Left cardiac atrium (tissue), 4 donors: ENCODE measurements around the gene CPTP. TPM values are rescaled to one million over a fixed set of nuclear protein-coding genes. Genes with fewer than 3 reads are reported as not detected.
"Not testable (repeated sequence)": the region's sequence is repeated elsewhere in the genome, so short reads cannot be mapped to it uniquely, and the experiment has no call there.

Experiments
- ATAC-seq, 2 donors: fragments of 200-7000 bp; cut with Tn5 transposase; one replicate each; pipeline ENCODE4 v1.9.1; 2020; ENCODE audit warnings: mild to moderate bottlenecking in 2 of 2, moderate library complexity in 2 of 2
- DNase-seq: peaks from one replicate; pipeline ENCODE4 v3.0.0-alpha.2; 2020
- intact Hi-C, 2 donors: fragments of 100-400 bp; cut with DNase I; formaldehyde crosslinking; loops; one replicate each; pipeline versions ENCODE4 v1.14.1 to v1.15.1; 2022 to 2023
- total RNA-seq, 2 donors: library from RNA; stranded (reverse); fragmentation: NEBNext Ultra II Directional; extraction: Animal tissue kit (Norgen Biotek cat#: 25700); gene quantifications; one replicate each; pipeline ENCODE4 v1.2.1, GENCODE V29; 2021
- donor health status: DM: no; HTN: yes; CAD: no.
- donor health status: DM: no; HTN: yes; CAD: no; lungs with severe emphysema.
- donor health status: DM: yes; HTN: yes; CAD: no.
- donor health status: Dilated cardiomyopathy.

The CPTP gene
- total RNA-seq, 2 donors from 2014 or later, result 31.8 to 32.5 TPM

DNA sequence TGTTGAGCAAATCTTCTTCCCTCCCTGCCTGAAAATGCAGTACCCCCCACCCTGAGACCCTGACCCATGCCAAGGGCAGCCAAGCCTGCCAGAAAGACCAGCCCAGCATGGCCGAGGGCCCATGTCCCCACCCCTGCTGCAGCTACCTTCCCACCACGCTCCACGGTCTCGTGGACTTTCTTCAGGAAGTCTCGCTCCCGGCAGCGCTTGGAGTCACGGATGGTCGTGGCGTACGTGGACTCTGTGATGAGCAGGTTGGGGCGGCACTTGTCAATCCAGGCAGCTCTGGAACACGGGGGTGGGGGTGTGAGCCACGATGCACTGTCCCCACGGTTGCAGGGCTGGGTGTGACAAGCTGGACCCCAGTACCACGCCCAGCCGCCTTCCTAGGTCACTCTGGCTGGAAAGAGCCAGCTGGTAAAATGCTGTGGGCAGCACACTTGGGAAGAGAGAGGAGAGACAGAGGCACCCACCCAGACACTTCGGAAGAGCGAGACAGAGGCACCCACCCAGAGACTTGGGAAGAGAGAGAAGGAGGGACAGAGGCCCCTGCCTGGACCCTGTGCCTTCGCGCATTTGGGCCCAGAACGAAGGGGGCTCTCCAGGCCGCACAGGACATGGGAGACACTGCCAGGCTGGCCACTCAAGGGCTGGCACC lies 9.8 kb upstream of the CPTP start:
- no peak for DNase-seq
- intact Hi-C loops, result no loop called here
- ATAC-seq, result no peak

GRCh38 chr1:1315435-1315954 lies 9.1 kb upstream of the CPTP start:
- ATAC-seq, result no peak
- intact Hi-C loops, result no loop called here
- no peak for DNase-seq

- ATAC-seq, intact Hi-C loops, DNase-seq: not testable (repeated sequence)
Measured at GRCh38 chr1:1316199-1316598, 8.4 kb upstream of the CPTP start.

GRCh38 chr1:1317420-1317819 lies 7.2 kb upstream of the CPTP start:
- DNase-seq, result no peak
- intact Hi-C loops, result no loop called here
- no peak for ATAC-seq

- peak; percentile 88 for DNase-seq
- peak; percentile 64 to 84 for ATAC-seq
- intact Hi-C loops, result no loop called here
Measured at GRCh38 chr1:1318131-1318652, 6.4 kb upstream of the CPTP start.

DNA sequence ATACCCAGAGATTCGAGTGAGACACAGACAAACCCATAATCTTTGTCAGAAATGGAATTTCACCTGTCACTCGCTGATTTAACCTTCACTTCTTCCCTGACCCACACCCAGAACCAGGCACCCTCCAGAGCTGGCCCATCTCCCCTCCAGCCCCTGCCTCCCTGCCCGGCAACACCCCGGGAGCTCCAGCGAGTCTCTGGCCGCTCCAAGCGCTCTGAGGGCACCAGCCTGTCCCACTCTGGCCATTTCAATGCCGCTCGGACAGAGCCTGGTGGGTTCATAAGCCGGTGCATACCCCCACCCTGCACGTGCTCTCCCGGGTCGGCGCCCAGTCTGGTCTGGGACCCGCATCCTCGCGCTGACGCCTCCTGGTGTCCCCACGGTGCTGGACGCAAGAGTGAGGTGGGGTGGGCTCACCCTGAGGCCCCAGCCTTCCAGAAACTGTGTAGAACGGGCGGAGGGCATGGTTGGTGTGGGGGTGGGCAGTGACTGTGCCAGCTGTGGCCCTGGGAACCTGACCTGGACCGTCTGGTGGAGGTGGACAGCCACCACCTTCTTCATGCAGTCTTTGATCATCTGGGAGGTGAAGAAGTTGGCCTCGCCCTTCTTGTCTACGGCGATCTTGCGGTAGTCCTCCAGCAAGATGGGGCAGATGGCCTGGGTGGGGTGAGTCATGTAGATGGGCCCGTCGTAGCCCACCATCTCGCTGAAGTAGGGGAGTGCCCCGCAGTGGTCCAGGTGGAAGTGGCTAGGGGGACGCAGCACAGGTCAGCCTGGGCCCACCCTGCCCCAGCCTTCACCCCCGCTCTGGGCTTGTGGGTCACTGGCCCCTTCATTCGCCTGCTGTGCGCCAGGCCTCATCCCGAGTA lies 5.6 kb upstream of the CPTP start:
- no peak for ATAC-seq
- DNase-seq, result no peak
- intact Hi-C loops, result no loop called here

GRCh38 chr1:1319646-1319941 lies 5.0 kb upstream of the CPTP start:
- no peak for ATAC-seq
- DNase-seq, result no peak

GRCh38 chr1:1320666-1321448 lies 3.7 kb upstream of the CPTP start:
- DNase-seq, result no peak
- ATAC-seq, result no peak
- intact Hi-C loops, result no loop called here

More at GRCh38 chr1:1319646-1319941, 5.0 kb upstream of the CPTP start:
- intact Hi-C loops, result no loop called here

- intact Hi-C loops, result no loop called here
- ATAC-seq (no peak), DNase-seq (no peak)
Measured at GRCh38 chr1:1321477-1321876, 3.1 kb upstream of the CPTP start.

DNA sequence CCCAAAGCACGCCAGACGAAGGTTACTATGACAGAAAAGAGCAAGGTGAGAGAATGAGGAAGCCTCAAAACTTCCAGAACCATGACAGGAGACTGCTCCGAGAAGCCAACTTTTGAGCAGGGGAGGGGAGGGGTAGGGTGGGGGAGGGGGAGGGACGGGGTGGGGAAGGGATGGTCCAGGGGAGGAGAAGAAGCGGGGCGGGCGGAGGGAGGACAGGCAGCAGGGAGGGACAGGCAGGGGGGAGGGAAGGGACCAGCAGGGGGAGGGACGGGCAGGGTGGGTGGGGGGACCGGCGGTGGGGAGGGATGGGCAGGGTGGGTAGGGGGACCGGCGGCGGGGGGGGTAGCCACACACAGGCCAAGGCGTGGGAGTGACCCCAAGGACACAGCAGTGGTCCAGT lies 2.2 kb upstream of the CPTP start:
- no peak for ATAC-seq
- intact Hi-C loops, result no loop called here
- DNase-seq, result no peak

GRCh38 chr1:1322952-1323351 lies 1.6 kb upstream of the CPTP start:
- intact Hi-C loops, result no loop called here
- no peak for ATAC-seq
- no peak for DNase-seq

DNA sequence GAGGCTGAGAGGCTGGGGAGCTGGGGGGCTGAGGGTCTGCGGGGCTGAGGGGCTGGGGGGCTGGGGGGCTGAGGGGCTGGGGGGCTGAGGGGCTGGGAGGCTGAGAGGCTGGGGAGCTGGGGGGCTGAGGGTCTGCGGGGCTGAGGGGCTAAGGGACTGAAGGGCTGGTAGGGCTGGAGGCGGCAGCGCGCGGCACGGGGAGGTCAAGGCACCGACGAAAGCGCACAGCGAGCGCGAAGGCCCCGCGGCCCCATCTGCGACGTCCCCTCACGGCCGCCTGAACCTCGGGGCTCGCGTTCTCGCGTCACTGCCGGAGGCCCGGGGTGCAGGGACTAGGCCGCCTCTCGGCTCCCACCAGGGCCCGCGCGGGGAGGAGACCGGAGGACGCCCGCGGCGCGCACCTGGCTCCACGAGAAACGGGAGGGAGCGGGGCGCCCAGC lies 498 bp upstream of the CPTP start:
- ATAC-seq (no peak), DNase-seq (no peak)
- intact Hi-C loops, result no loop called here

GRCh38 chr1:1325288-1326074 lies 879 bp downstream of the CPTP start:
- intact Hi-C loops, result no loop called here
- peak in 1 of 2 donors; percentile 38 for ATAC-seq
- no peak for DNase-seq

DNA sequence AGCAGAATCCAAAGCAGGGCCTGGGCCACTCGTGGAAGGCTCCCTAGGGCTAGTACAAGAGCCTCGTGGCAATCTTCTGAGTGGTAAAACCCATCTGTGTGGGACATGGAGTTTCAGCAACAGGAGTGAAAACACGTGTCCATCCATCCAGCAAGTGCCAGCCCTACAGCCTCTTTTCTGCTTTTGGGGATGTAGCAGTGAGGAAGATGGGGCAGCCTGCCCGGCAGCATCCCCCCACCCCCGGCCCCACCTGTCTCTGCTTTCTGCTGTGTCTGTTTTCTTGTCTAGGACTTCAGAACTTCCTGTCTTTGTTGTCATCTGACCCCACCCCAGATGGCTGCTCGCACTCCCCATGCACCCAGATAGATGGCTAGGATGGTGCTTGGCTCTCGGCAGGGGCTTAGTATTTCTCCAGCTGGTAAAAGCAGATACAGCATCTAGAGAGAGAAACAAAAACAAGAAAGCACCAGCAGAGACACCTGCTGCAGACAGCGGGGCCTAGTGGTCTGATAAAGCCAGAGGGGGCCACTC lies 1.5 kb downstream of the CPTP start:
- ATAC-seq, result no peak
- intact Hi-C loops, result no loop called here
- no peak for DNase-seq

GRCh38 chr1:1327291-1327690 lies 2.7 kb downstream of the CPTP start:
- intact Hi-C loops, result no loop called here
- DNase-seq (no peak), ATAC-seq (no peak)

- ATAC-seq, result no peak
- intact Hi-C loops, result no loop called here
- no peak for DNase-seq
Measured at GRCh38 chr1:1328254-1328653, 3.7 kb downstream of the CPTP start.

DNA sequence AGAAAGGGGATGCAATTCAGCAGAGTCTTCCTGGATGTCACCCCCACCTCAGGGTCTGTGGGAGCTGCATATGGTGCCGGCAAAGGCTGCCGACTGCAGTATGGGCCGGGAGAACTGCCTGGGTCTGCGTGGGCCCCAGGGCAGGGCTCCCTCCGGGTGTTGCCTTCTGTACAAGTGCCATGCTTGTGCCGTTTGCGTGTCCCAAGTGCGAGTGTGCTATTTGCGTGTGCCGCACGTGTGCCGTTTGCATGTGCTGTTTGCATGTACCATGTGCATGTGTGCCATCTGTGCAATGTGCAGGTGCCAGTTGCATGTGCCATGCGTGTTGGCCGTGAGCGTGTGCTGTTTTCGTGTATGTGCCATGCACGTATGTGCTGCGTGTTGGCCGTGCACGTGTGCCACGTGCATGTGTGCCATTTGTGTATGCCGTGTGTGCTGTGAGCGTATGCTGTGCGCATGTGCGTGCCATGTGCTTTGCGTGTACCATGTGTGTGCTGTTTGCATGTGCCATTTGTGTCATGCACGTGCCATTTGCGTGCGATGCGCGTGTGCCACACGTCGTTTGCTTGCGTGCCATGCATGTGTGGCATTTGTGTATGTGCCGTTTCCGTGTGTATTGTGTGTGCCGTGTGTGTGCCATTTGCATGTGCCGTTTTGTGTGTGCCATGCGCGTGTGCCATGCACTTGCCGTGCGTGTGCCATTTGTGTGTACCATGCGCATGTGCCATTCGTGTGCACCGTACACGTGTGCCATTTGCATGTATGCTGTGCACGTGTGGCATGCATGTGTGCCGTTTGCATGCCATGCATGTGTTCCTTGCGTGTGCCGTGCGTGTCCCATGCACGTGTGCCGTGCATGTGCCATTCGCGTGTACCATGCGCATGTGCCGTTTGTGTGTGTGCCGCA lies 5.0 kb downstream of the CPTP start:
- intact Hi-C loops, result no loop called here
- DNase-seq, result no peak
- no peak for ATAC-seq
